Measurements from ENCODE around the gene HDAC9. TPM values are rescaled to one million over a fixed set of nuclear protein-coding genes. Genes with fewer than 3 reads are reported as not detected.

The HDAC9 gene
- total RNA-seq, 1 experiment from 2014 or later, result 4.3 TPM

- TF ChIP-seq RAD21 (IDR thresholded peaks at IDR 0.05; ENCODE audit: low read depth) (no peak), EZH2phosphoT487 (IDR thresholded peaks at IDR 0.05; ENCODE audit: borderline replicate concordance) (no peak)
Observed at GRCh38 chr7:18703685-18704084, 208.1 kb downstream of the HDAC9 start (continued).

DNA sequence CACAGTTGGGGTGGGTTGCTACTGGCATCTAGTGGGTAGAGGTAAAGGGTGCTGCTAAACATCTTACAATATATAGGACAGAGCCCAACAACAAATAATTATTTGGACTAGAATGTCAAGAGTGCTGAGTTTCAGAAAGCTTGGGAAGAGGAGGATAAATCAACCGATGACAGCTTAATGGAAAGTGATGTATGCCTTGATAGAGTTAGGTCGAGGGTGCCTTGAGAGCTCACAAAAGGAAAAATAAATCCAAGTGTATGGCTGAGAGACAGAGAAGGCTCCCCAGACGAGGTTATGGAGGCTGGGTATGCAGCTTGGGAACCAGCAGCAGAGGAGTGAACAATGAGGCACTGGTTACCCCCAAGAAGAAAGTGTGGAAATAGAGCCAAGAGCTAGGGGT, 211.1 kb downstream of the HDAC9 start:
- no peak for DNase-seq (ENCODE audit: low read depth, low spot score)
- H3K4me1 ChIP-seq (ENCODE audit: control insufficient read depth in 1 of 2, insufficient read depth in 2 of 2, low read length in 2 of 2), result no peaks in the 10 kb centered on the region
- H3K9me3 ChIP-seq (ENCODE audit: control insufficient read depth in 1 of 2, insufficient read depth in 1 of 2, low read depth in 1 of 2, low read length in 2 of 2), result no peaks in the 10 kb centered on the region
- ChIA-PET RAD21 (ENCODE audit: low non-redundant PET in 1 of 2, low total read pairs in 2 of 2, uncharacterized antibody in 2 of 2, unreplicated experiment in 2 of 2) (no interaction called here), CTCF (no interaction called here), POLR2A (no interaction called here)
- no peaks in the 10 kb centered on the region for H4K20me1 ChIP-seq (ENCODE audit: insufficient read depth)
- no peaks in the 10 kb centered on the region for H3K36me3 ChIP-seq (ENCODE audit: control insufficient read depth in 1 of 2, insufficient read depth in 2 of 2, low read length in 2 of 2)
- H3K27me3 ChIP-seq (ENCODE audit: insufficient read depth, low read length), result no peaks in the 10 kb centered on the region
- BruUV-seq (replicated peaks), result no TSS peak
- H3K79me2 ChIP-seq (ENCODE audit: insufficient read depth, low read length), result no peaks in the 10 kb centered on the region
- no peak for ATAC-seq
- no peak overlapping the region for H3K4me3 ChIP-seq (replicated peaks in 1 of 2; ENCODE audit: low read depth in 1 of 2, low read length in 2 of 2)
- H3K9me2 ChIP-seq (ENCODE audit: insufficient read depth), result no peaks in the 10 kb centered on the region
- no peak overlapping the region for H3K4me2 ChIP-seq (ENCODE audit: low read length)
- TF ChIP-seq ELF1 (IDR thresholded peaks at IDR 0.05; ENCODE audit: borderline replicate concordance, low read depth) (no peak), ZFX (IDR thresholded peaks at IDR 0.05) (no peak), REST (IDR thresholded peaks at IDR 0.05; ENCODE audit: low read depth) (no peak), TCF7L2 (IDR thresholded peaks at IDR 0.05; ENCODE audit: borderline replicate concordance, extremely low read depth, insufficient read depth, insufficient read length) (no peak), SIN3A (IDR thresholded peaks at IDR 0.05; ENCODE audit: low read depth) (no peak), EGR1 (IDR thresholded peaks at IDR 0.05; ENCODE audit: low read depth) (no peak), MAX (IDR thresholded peaks at IDR 0.05) (no peak)
- no peak overlapping the region for H3K27ac ChIP-seq (ENCODE audit: low read depth, low read length)
- no peak overlapping the region for H3K9ac ChIP-seq (ENCODE audit: low read length)
- intact Hi-C loops (cut with micrococcal nuclease), result no loop called here
- H2AFZ ChIP-seq (ENCODE audit: low read depth, low read length, poor library complexity, severe bottlenecking), result no peak overlapping the region
